AG09319 (cell line): ENCODE results near the gene CIT.

ENCODE experiments used
- DNase-seq: peaks from one replicate; pipeline ENCODE4 v3.0.0-alpha.2; 2010; ENCODE audit warnings: low read depth; ENCODE audit errors: extremely low read depth
- CTCF ChIP-seq: IDR thresholded peaks from 2 replicates; pipeline ENCODE4 v1.5.1; 2011; ENCODE audit warnings: low read depth, mild to moderate bottlenecking, inconsistent platforms, low read length, moderate library complexity

The CIT gene

GRCh38 chr12:119673634-119674033 lies 203.5 kb downstream of the CIT start:
- TF ChIP-seq CTCF: no peak
- no peak for DNase-seq

- no peak for DNase-seq
- no peak for TF ChIP-seq CTCF
Measured at GRCh38 chr12:119672194-119672593, 204.9 kb downstream of the CIT start.

- DNase-seq: no peak
Measured at GRCh38 chr12:119671070-119671469, 206.1 kb downstream of the CIT start.

GRCh38 chr12:119669744-119670472 lies 207.2 kb downstream of the CIT start:
- DNase-seq: no peak

More at GRCh38 chr12:119671070-119671469, 206.1 kb downstream of the CIT start:
- no peak for TF ChIP-seq CTCF

GRCh38 chr12:119668324-119668841 lies 208.7 kb downstream of the CIT start:
- no peak for TF ChIP-seq CTCF
- no peak for DNase-seq

More at GRCh38 chr12:119669744-119670472, 207.2 kb downstream of the CIT start:
- no peak for TF ChIP-seq CTCF

GRCh38 chr12:119667577-119668323 lies 209.4 kb downstream of the CIT start, which contains the start of gene PRKAB1:
Gene PRKAB1, plus strand, starts transcription at chr12:119668133. Its CDS starts 112 bp downstream, at chr12:119668245.
- peak; percentile 69 for TF ChIP-seq CTCF
- peak; percentile 93 for DNase-seq
